Measurements from ENCODE around the gene EMC9.

EMC9 gene

DNA sequence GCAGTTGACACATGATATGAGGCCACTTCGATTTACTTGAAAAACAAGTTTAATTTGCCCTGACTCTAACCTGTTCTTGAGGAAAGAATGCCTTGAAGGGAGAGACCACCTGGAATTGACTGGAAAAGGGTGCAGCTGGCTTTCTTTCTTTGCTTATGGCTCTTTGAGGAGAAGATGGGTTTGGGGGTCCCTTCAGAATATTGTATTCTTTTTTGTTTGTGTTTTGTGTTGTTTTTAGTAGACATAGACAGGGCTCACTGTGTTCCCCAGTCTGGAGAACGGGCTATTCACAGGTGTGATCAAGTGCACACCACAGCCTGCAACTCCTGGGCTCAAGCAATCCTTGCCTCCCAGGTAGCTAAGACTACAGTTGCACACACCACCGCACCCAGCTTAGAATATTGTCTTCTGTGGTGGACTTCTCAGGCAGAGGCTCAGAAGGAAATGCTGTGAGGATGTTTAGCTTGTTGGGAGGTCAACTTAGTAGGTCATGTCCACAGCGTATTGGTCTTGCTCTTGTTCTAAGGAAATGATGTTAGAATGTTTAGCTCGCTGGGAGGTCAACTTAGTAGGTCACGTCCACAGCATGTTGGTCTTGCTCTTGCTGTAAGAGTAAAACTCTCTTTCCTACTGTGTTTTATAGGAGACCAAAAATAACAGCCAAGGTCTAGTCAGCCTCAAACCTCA lies 25.1 kb downstream of the EMC9 start:
- no peak for TF ChIP-seq CTCF (IDR thresholded peaks at IDR 0.05; ENCODE audit: low read depth, low read length)
- no peak for DNase-seq (ENCODE audit: low read depth, low spot score)
- in situ Hi-C loops (cut with HindIII; ENCODE audit: low sequenced_read_pairs), result no loop called here
- no peak overlapping the region for H3K4me3 ChIP-seq (ENCODE audit: low read depth, low read length)

- in situ Hi-C loops (cut with HindIII; ENCODE audit: low sequenced_read_pairs), result no loop called here
- TF ChIP-seq CTCF (IDR thresholded peaks at IDR 0.05; ENCODE audit: low read depth, low read length), result no peak
- H3K4me3 ChIP-seq (ENCODE audit: low read depth, low read length), result peak overlapping the region; percentile 76
- no peak for DNase-seq (ENCODE audit: low read depth, low spot score)
Measured at GRCh38 chr14:24115422-24116127, 25.8 kb downstream of the EMC9 start.

DNA sequence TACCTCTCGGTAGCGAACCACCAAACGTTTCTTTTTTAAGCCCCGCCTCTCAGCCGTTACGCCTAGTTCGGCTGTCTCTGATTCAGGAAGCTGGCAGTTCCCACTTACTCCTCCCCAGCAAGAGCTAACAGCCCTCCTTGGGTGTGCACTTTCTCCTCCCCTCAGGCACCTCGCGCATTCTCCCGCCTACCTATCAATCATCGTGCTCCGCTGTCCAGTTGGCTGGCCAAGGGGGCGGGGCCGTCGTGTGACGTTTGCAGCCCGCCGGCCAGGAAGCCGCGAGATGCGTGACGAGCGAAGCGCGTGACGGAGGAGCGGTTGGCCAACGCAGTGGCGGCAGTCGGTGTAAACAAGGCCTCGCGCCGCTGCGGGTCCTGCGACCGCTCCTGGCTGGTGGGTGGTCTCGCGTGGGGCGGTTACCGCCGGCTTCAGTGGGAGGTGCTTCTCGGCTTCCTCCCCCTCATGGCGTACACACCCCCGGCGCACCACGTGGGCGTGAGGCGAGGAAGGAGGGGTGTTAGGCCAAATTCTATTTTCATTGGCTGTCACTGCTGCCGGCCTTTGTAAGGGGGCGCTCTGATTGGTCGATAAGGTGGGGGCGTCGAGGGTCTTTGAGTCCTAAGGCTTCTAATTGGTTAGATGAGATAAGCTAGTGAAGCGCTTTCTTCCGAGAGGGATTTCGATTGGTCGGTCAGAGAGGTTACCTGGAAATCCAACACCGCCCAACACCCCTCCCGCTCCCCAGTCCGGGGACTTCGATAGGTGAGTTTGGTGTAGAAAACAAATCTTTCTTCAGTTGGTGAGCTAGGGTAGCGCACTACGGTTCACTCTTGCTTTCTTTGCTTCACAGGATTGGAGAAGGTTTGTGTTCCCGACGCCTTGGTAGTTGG lies 26.6 kb downstream of the EMC9 start, which contains the start of the genes DCAF11 and NRL:
Gene DCAF11, plus strand, starts transcription at position 246 of the 890 bp plus-strand sequence. CDS start 818 bp downstream, outside the sequence.
Gene NRL, minus strand, starts transcription at position 418 of the 890 bp plus-strand sequence. CDS start 32,101 bp downstream, outside the sequence.
- TF ChIP-seq CTCF (IDR thresholded peaks at IDR 0.05; ENCODE audit: low read depth, low read length), result no peak
- H3K4me3 ChIP-seq (ENCODE audit: low read depth, low read length), result peak within 1 kb of the TSS; percentile 76
- DNase-seq (ENCODE audit: low read depth, low spot score), result peak; percentile 100
- in situ Hi-C loops (cut with HindIII; ENCODE audit: low sequenced_read_pairs), result no loop called here

DNA sequence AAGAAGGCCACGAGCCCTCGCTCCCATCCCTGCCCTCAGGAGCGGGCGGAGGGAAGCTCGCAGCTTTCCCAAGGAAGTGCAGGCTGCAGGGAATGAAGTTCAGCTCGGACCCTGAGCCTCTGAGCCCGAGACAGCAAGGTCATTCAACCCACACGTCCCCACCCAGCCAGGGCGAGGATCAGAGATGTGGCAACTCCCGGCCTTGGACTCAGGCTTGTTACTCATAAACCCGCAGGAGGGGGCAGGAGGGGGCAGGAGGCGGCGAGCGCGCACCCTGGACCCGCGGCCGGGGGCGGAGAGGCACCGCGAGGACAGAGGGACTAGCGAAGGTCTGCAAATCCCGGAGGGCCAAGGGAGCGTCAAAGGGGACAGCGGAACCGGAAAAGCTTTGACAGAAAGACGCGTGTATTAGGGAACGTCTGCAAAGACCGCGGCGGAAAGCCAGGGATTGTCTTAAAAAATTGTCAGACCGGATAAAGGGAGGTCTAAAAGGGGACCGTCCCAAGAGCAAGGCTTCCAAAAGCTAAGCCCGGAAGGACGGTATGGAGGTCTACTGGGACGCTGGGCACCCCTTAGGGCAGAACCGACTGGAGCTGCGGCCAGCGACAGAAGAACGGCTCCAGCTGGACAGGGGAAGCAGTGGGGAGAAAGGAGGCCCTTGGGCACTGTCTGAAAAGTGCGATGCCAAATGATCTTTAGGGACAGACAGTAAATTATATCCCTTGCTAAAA lies 27.4 kb downstream of the EMC9 start:
- TF ChIP-seq CTCF (IDR thresholded peaks at IDR 0.05; ENCODE audit: low read depth, low read length), result no peak
- DNase-seq (ENCODE audit: low read depth, low spot score), result peak; percentile 90
- peak overlapping the region; percentile 76 for H3K4me3 ChIP-seq (ENCODE audit: low read depth, low read length)
- in situ Hi-C loops (cut with HindIII; ENCODE audit: low sequenced_read_pairs), result no loop called here

GRCh38 chr14:24113379-24113800 lies 28.0 kb downstream of the EMC9 start:
- no peak for DNase-seq (ENCODE audit: low read depth, low spot score)

More at GRCh38 chr14:24113379-24113800, 28.0 kb downstream of the EMC9 start:
- H3K4me3 ChIP-seq (ENCODE audit: low read depth, low read length), result peak overlapping the region; percentile 76
- no peak for TF ChIP-seq CTCF (IDR thresholded peaks at IDR 0.05; ENCODE audit: low read depth, low read length)
- in situ Hi-C loops (cut with HindIII; ENCODE audit: low sequenced_read_pairs), result no loop called here
